Non-pigmented ciliary epithelial cell (primary cell): ENCODE results near the gene PTPN3.

Experiments used
- DNase-seq: peaks from one replicate; pipeline ENCODE4 v3.0.0-alpha.2; 2010; ENCODE audit warnings: low read depth

Gene PTPN3

DNA sequence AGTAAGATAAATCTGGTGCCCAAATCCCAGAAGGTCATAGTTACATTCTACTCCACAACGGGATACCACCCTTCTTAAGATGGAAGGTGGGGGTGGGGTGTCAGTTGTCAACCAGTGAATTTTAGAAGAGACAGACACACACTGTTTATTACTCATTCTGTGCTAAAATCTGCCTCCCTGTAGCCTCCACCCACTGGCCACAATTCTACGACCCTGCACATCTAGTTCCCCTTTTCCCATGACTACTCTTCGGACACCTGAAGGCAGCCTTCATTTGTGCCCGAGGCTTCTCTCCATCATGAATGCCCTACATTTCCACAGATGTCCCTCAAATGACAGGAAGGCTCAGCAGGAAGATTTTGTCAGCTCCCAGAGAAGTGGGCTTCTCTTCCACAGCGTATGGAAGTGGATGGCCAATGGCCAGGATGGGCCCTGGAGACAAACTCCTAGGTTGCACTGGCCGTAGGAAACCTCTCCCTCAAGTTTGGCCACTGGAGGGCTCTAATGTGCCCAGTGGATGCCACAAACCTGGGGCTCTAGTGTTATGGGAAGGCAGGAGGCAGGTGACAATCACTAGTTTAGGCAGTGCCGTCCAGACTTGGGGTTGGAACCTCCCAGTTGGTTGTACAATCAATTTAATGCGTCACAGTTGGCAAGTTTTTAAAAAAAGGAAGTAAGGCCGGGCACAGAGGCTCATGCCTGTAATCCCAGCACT is 46.6 kb downstream of the PTPN3 start:
- DNase-seq = no peak

DNA sequence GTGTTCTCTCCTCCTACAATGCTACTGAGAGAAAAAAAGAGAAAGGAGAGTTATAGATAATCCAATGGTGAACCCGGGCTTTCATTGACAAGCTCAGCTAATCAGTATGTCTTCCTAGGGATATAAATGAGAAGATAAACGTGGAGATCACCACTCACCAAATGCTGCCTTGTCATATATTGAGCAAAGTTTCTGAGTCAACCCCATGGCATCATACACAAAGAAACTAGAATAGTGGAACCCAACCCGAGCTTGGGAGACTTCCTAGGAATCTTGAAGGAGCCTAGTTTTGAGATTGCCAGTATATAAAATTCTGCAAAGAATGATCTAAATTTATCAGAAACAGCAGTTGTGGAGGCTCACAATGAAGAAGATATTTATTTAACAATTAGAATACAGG is 47.8 kb downstream of the PTPN3 start:
- no peak for DNase-seq

DNA sequence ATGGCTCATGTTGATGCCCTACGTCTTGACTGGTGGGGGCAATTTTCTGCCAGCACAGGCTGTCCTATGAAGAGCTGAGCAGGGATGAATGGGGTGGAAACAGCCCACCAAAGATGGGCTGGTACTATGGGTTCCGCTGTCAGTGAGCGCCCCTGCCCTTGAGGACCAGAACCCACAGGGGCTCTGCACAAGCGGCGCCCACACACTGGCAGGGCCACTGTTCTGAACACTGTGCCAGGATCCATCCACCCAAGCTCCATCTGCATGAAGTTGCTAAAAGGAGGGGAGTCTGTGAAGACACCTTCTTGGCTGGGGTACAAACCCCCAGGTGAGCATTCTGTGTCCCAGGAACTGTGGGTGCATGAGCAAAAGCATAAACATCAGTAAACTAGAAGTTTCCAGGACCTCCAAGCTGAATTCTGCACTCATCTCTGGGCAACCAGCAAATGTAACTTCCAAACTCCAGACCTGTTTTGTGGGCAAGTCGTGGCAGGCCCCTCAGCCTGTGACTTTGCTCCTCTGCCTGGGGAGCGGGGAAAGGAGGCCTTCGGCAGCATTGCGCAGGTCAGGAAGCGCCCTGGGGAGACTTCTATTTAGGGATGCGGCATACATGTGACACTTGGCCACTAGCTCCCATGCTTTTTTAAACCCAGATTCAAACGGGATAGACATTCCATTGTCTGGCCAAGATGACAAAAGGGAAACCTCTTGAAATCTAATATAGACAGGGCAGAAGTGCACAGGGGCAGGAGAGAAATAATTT is 48.9 kb downstream of the PTPN3 start:
- no peak for DNase-seq

DNA sequence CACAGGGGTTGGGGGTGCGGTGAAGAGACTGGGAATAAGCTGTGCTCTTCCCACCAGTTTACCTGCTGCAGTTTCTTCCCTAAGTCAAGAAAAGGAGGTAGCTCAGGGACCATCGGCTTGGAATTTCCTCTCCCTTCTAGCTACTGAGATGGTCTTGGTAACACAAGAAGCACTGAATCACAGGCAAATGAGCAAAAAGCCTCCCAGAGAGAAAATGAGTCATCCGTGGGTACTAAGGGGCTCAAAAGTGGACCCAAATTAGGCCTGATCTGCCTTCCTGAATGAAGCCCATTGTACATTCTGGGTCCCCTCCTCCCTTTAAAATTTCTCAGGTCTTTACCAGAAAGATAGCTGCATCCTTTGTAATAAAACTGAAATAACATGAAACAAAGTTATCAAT is 49.9 kb downstream of the PTPN3 start:
- DNase-seq = no peak

DNA sequence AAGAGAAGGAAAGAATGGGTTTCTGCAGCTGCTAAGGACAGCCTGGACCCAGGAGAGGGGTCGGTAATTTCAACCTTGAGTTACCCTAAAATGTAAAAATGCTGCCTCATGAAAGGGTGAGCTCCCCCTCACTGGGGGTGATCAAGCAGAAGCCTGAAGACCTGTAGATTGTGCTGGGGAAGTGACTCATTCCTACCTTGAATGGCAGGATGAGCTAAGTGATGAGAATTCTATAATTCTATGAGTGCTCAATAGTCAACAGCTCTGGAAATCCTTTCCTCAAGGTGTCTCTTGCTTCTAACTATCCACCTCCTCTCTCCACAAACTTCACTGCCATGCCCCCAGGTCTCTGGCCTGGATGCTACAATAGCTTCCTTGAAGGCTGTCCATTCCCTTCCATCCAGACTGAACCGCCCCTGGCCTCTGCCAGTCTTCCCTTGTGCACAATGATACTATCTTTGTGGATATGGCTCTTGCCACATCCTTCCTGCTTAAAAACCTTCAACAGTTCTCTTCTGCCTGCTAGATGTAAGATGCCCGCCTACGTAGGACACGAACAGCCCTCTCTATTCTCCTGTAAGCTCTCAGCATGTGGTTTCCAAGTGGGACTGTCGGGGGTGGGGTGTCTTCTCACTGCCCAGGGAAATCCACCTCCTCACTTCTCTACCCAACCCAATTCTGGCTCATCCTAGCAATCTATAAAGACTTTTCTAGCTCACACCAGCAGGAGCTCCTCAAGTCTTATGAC is 50.6 kb downstream of the PTPN3 start:
- no peak for DNase-seq

DNA sequence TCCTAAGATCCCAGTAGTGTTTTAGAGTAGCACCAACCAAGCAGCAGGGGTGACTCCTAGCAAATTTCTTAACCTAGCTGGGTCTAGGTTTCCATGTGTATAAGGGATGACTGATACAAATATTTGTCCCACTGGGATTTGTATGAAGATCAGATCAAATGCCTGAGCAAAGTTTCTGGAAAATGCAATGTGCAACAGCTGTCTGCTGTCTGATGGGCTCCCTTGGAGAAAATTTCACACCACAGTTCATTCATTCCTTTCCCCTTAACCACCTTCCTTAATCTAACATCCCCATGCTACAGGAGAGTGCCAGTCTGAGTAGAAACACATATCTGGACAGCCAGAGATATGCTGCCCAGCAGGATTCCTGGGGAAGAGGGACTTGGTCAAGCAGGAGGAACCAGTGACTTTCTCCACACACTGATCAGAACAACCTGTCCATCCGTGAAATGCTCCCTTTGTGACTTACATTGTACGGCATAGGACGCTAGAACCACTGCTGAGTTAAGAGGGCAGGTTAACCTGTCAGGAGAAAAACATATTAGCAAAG is 53.3 kb downstream of the PTPN3 start:
- no peak for DNase-seq

DNA sequence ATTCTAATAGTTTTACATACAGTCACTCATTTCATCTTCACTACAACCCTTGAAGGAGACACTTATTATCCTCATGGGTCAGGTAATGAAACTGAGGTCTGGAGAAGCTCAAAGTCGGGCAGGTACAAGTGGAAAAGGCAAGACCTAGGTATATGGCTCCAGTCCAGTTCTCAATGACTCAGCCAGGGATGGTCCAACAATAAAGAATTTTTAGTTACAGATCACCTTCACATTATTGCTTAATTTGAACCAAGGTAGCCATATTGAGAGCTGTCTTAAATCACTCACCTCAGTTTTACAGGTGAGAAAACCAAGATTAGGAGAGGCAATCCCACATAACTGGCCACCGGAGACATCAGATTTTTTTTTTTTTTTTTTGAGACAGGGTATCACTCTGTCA is 55.4 kb downstream of the PTPN3 start:
- DNase-seq = no peak

DNA sequence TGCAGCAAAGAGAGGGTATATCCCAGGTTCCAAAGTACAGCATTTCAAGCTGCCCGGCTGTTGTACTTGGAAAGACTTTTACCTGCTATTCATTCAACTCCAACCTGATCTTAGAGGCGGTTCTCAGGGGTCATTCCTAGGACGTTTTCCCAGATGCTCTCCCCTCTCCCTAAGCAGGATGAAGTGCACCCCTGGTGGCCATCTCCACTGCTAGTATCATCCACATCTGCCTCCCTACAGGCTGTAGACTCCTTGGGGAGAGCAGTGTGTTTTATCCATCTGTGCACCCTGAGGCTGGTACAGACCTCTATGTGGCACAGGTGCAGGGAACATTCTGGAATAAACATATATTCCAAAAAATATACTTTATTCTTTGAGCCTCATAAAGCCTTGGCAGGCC is 56.8 kb downstream of the PTPN3 start:
- DNase-seq = no peak

DNA sequence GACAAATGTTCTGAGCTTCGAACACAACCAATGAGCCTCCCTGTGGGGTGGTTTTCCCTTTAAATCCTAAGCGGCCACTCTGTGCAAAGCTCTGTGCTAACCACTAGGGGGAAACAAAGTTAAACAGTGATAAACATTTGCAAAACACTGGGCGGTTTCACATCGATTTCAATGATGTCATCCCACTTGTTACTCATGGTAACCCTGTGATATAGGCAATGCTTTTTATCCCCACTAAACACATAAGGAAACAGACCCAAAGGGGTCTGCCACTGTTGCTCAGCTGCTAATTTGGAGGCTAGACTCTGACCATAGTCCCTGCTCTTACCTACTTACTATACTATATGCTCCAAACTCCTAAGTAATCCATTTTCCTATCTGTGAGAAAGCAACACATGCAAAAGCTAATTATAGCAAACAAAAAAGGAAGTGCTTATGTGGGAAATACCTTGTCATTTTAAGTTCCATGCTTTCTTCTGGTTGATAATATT is 57.3 kb downstream of the PTPN3 start:
- DNase-seq = peak; percentile 73

DNA sequence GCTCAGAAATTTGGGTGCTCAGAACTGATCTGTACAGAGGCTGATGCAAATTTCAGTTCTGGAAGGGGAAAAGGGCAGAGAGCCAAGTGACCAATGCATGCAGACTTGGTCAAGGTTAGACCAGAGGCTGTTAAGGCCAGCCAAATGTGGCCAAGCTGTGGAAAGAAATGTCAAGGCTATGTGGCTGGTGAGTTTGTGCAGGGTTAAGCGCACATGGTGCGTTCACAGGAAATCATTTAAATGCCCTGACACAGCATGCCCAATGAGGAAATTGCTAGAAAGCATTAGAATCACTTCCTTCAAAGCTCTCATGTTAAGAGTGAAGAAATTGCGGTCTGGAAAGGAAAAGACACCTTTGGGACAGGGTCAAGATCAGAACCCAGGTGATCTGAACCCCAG is 58.0 kb downstream of the PTPN3 start:
- DNase-seq = no peak

DNA sequence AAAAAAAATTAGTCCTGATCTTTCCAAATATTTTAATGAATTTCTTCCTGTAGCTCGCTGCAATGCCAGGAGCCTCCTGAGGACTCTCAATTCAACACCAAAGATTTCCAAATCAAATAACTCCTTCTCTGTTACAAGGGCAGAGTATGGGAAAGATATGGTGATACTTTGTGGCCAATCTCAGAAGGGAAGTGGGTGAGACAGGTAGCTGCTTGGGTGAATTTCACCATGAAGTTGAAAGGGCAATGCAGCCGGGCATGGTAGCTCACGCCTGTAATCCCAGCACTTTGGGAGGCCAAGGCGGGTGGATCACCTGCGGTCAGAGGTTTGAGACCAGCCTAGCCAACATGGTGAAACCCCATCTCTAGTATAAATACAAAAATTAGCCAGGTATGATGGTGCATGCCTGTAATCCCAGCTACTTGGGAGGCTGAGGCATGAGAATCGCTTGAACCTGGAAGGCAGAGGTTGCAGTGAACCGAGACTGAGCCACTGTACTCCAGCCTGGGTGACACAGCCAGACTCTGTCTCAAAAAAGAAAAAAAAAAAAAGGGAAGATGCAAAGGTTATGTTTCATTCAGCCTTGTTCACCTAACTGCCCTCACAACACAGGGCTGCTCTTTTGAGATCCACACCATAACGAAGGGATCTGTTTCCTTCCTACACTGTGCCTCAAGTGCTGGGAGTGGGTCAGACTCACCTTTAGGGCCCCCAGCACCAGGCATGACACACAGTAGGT is 58.6 kb downstream of the PTPN3 start:
- no peak for DNase-seq

DNA sequence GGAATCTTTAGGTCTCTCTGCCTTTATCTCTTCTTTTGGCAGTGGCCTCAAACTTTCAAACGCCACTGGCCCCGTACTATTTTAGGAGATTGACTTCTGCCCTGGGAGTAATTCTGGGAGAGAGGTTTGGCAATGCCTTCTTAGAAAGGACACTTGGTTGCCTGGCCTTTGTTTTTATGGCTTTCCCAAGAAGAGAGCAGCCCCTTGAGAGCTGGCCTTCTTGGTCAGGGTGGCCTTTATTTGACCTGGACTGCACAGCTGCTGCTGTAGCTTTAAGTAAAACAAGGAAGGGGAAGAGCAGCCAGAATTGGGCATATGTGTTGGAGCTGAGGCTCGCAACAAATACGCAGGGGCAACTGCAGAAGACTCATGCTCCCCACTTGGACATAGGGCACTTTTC is 60.8 kb downstream of the PTPN3 start:
- DNase-seq = no peak

DNA sequence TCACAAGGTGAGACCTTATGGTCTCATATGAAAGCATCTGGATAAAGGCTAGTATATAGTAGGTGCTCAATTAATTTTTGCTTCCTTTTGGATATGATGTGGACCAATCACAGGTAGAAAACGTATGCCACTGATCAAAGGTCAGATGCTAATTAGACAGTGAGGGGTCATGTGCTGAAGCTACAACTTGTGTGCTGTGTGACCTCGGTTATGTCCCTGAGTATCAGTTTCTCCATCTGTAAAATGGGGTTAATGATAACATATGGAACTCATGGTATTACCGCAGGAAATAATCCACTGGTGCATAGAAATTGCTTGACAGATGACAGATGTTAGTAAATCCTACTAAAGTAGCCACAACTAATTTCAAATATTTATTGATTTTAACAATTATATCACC is 62.0 kb downstream of the PTPN3 start:
- no peak for DNase-seq

DNA sequence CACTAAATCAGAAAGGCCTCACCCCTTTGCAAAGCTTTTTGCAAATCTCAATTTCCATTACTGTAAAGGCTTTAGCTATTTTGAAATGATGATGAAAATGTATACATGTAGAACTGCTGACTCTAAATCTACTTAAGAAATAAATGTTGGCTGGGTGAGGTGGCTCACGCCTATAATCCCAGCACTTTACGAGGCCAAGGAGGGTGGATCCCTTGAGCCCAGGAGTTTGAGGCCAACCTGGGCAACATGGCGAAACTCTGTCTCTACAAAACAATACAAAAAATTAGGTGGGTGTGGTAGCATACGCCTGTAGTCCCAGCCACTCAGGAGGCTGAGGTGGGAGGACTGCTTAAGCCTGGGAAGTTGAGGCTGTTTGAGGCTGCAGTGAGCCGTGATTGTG is 64.6 kb downstream of the PTPN3 start:
- no peak for DNase-seq

DNA sequence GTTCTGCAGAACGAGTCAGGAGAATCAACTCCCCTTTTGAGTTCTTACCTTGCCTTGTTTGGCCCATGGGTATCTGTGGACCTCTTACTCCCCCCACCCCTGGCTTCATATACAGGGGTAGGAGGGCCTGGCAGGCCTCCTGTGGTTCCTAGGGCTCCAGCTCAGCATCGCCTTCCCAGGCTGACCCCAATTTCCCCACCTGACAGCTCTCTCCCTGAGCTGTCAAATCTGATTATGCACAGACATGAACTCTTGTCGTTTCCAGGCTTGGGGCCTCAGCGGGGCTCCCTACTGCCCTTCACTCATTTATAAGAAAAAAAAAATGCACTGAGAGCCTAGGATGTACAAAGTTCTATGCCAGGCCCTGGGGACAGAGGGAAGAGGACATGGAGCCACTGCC is 67.9 kb downstream of the PTPN3 start:
- no peak for DNase-seq

DNA sequence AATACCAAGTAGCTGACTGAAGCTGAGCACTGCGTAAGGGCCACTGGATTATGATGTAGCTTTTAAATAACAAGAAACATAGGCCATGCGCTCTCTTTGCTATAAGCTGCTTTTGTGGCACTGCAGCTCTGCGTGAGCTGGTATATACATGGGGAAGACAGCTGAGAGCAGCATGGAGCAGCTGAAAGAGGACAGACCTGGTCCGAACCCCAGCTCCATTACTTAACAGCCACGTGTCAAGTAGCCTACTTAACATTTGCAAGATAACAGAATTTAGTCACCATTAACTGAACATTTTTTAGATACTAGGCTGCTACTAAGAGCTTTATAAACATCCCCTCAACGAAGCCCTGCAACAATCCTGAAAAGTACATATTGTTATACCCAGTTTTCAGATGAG is 69.3 kb downstream of the PTPN3 start:
- no peak for DNase-seq

DNA sequence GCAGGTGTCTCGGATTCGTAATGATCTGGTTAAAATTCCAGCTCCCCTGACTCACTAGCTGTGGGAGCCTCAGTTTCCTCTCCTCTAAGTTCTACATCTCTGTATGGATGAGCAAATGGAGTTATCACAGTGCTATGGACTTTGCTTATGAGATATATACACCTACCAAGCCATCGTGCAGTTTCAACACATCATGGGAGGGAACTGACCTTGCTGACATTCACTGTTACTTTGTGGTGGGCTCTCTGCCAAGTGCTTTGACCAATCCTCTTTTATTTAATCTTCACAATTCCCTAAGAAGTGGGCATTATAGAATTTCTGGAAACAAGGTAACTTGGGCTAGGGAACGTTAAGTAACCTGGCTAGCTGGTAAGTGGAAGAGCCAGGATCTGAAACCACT is 70.2 kb downstream of the PTPN3 start:
- DNase-seq = no peak

DNA sequence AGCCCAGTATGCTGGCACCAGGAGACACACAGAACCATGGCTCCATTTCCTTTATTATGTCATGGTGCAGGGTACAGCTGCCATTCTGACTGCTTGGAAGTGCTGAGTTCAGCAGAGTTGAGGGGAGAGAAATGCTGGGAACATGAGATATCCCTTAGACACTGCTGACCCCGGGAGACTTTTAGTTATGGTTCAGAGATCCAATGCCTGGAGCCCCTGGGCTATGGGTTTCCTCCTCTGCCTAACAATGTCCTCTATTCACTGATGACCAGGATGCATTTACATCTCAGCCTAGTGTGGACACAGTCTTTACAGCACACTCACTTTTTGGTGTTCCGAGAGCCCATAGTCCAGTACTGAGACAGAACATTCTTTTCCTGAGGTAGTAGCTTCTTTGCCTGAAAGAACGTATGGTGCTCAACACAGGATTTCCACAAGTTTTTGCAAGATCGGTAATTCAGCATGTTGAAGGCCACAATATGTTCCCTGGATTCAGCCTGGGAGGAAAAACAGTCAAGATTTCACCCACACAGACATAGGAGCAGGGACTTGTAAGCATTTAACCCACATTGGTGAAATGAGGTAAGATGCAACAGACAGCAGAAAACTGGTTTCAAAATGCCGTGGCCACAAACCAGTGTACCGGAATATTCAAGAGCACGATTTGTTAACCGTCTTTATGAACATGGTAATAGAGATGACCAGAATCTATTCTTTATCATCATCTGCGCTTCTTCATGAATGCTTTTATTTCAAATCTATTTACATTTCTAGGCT is 71.3 kb downstream of the PTPN3 start:
- no peak for DNase-seq

DNA sequence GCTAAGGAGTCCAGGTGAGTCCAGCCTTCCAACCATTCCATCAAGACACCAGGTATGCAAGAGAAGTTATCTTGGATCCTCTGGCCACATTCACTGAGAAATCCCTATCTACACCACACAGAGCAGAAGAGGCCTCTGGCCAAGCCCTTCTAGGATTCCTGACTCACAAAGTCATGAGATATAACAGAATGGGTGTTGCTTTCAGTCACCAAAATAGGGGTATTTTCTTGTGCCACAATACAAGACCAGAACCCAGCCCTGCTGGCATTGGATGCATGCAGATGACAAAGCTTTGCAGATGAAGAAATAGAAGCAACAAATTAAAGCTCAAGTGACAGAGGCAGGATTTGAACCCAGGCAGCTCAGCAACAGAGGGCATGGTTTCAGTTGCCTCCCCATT is 73.5 kb downstream of the PTPN3 start:
- no peak for DNase-seq

DNA sequence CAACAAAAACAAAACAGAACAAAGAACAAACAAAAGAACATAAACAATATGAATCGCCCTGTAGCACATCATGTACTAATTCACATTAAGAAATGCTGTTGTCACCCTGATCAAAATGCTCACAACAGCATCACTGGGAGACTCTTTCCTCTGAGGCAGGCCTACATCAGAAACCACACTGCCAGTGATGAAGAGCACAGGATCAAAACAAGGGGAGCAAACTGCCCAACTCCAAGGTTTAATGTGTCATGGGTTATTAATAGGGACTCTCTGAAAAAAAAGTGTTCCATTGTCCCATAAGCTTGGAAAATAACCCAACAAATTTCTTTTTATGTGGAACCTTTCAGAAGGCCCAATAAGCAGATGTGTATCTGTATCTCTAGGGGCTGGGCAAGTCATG is 74.2 kb downstream of the PTPN3 start:
- no peak for DNase-seq

DNA sequence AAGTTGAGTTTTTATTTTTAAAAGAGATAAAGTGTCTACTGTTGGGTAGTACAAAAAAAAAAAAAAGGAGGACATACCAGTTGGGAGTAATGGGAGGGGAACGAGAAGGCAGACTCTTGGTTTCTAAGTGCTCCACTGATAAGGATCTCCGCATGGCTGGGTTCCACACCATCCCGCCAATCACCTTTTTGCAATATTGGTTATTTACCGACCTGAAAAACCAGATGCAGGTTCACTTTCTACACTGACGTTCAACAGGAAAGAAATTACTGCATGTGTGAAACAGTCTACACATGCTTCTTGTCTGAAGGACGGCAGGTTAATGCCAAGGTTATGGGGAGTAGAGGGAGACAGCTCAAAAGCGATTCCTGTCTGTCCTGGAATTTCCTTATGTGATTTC is 75.5 kb downstream of the PTPN3 start:
- no peak for DNase-seq
